Right cardiac atrium (tissue), 5 donors: ENCODE measurements around the gene KANSL1. TPM values are rescaled to one million over a fixed set of nuclear protein-coding genes. Genes with fewer than 3 reads are reported as not detected.
"Not testable (repeated sequence)": the region's sequence is repeated elsewhere in the genome, so short reads cannot be mapped to it uniquely, and the experiment has no call there.

ENCODE experiments used
- ATAC-seq, 2 donors: fragments of 200-7000 bp; cut with Tn5 transposase; one replicate each; pipeline versions ENCODE4 v1.8.0 to v1.9.1; 2020; ENCODE audit warnings: moderate library complexity in 2 of 2, mild to moderate bottlenecking in 1 of 2
- DNase-seq, 3 donors: peaks; one replicate each; pipeline ENCODE4 v3.0.0-alpha.2; 2020
- H3K27ac ChIP-seq: one replicate; pipeline ENCODE4 v1.5.1; 2013; ENCODE audit warnings: mild to moderate bottlenecking, low read length, control low read depth, moderate library complexity
- H3K27me3 ChIP-seq: one replicate; pipeline ENCODE4 v1.6.1; 2013; ENCODE audit not compliant: control insufficient read depth, insufficient read depth
- H3K4me1 ChIP-seq: one replicate; pipeline ENCODE4 v1.6.1; 2013; ENCODE audit warnings: low read length; ENCODE audit not compliant: control insufficient read depth, insufficient read depth
- H3K4me3 ChIP-seq: one replicate; pipeline ENCODE4 v1.5.1; 2013; ENCODE audit warnings: low read length, control low read depth
- H3K9me3 ChIP-seq: one replicate; pipeline ENCODE4 v1.6.1; 2013; ENCODE audit warnings: low read length; ENCODE audit not compliant: control insufficient read depth
- WGBS: extraction: QIAGEN DNeasy Blood & Tissue Kit; methylation state at CpG from one replicate; pipeline ENCODE4 v1.1.7; 2013; 5-methylcytosine and 5-hydroxymethylcytosine counted together
- intact Hi-C, 4 donors: fragments of 100-400 bp; cut with DNase I; formaldehyde crosslinking; loops; one replicate each; pipeline versions ENCODE4 v1.11.0 to v1.14.0; 2022 to 2023
- polyA plus RNA-seq: library from polyadenylated mRNA; stranded (reverse); fragments of 200-250 nt; gene quantifications from one replicate; pipeline ENCODE4 v1.2.3, GENCODE V29; 2013
- total RNA-seq, 4 donors: library from RNA; stranded (reverse); fragmentation: NEBNext Ultra II Directional; extraction: Animal tissue kit (Norgen Biotek cat#: 25700); gene quantifications; one replicate each; pipeline ENCODE4 v1.2.1, GENCODE V29; 2021
- donor health status: healthy with polysubstance abuse.
- donor health status: DM: no; HTN: yes; CAD: no.
- donor health status: DM: no; HTN: no; CAD: no.
- donor health status: DM: no; HTN: yes; CAD: no; lungs with severe emphysema.
- donor health status: DM: yes; HTN: yes; CAD: no.

The KANSL1 gene
- total and polyA plus RNA-seq, 5 donors: 15.9 to 53.8 (median 38.2) TPM

DNA sequence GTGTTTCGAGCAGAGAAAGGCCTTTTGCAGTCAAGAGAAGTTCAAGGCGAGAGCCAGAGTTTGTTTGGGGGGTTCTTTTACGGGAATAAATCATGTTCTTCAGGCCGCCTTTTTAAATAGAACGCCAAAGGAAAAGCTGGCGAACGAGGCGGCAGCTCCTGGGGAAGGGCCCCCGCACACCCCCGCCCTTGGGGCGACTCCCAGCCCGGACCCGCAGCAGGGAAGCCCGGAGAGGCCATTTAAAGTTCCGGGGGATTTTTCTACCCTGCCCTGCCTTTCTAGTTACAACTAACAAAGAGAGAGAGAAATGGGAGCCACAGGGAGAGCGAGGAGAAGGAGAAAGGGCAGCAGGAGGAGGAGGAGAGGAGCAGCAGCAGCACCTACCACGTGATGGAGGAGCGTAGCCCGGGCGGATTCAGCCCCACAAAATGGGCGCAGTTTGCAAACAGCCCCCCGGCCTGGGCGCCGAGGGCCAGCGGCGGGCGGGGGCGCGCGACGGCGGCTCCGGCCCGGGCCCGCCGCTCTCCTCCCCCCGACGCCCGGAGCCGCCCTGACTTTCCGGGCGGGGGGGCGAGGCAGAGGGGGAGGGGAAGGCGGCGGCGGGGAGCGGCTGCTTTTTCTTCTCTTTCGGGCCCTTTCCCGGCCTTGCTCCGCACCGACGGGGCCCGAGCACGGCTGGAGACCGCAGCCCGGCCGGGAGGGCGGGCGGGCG is 634 bp downstream of the KANSL1 start:
- Histone ChIP-seq H3K27me3 (no peaks in the 10 kb centered on the region), H3K27ac (peak overlapping the region; percentile 99), H3K4me3 (peak overlapping the region; percentile 100), H3K9me3 (no peaks in the 10 kb centered on the region), H3K4me1 (peaks cover 4% of the 10 kb centered on the region)
- peak; percentile 76 to 91 (median 87) for DNase-seq
- intact Hi-C loops: loop anchor here (2.0 to 10.0 kb wide), 4 partner anchors 130 to 148 kb away; no protein-coding TSS in a partner anchor
- under 1% methylated on average over 57 of the region's 60 CpGs for WGBS
- ATAC-seq: peak; percentile 55 to 57

DNA sequence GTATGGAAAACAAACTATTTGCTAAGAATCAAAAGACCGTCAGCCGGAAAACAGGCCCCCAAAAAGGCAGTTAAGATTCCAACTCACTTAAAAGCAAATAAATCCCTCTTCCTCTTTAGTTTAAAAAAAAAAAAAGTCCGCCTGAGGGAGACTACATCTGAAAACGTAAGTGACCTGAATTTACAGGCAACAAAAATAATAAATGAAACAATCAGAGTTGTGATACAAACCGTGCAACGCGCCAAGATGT is 1.1 kb downstream of the KANSL1 start:
- Histone ChIP-seq H3K27ac (peak overlapping the region; percentile 99), H3K9me3 (no peaks in the 10 kb centered on the region), H3K27me3 (no peaks in the 10 kb centered on the region), H3K4me1 (peaks cover 4% of the 10 kb centered on the region), H3K4me3 (peak overlapping the region; percentile 100)
- ATAC-seq: no peak
- no peak for DNase-seq
- intact Hi-C loops: loop anchor here (2.0 to 10.0 kb wide), 4 partner anchors 130 to 147 kb away; no protein-coding TSS in a partner anchor
- WGBS: under 1% methylated on average over 7 of the region's 7 CpGs

DNA sequence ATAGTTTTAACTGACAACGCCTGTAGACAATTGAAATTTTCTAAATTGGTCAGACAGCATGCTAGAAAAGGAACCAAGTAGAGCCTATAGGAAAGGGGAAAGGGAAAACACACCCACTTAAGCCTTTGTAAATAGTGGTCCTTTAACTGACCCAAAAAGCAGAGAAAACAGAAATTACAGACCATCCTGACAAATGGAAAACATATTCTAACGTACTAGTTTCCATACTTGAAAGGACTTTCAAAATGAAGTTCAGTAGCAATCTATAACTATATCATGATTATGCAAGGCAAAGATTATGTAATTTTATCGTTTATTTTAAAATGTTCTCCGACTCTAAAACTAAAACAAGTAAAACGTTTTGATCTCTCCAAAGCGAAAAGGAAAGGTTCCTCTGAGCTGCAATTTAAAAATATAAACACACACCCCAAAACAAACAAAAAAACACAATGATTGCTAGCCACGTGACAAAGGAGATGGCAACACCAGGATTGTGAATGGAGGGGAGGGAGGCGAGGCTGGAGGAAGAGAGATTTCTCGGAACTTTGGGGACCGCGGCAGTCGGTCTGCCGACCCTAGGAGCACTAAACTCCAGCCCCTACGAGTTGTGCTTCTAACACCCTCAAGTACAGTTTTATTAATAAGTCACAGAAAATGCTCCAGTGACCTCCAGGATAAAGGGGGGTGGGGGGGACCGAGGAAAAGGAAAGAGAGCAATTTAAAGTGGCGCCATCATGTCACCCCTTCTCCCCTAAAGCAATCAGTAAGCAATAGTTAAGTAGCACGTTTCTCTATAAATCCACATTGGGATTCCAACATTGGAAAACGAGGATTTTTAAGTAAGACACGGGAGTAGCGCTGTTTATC is 1.7 kb downstream of the KANSL1 start:
- intact Hi-C loops: loop anchor here (2.0 to 10.0 kb wide), 4 partner anchors 129 to 147 kb away; no protein-coding TSS in a partner anchor
- no peak for ATAC-seq
- H3K27me3 ChIP-seq: no peaks in the 10 kb centered on the region
- no peaks in the 10 kb centered on the region for H3K9me3 ChIP-seq
- H3K4me3 ChIP-seq: peak overlapping the region; percentile 100
- peaks cover 7% of the 10 kb centered on the region for H3K4me1 ChIP-seq
- peak overlapping the region; percentile 82 for H3K27ac ChIP-seq
- peak in 1 of 3 donors; percentile 48 for DNase-seq
- WGBS: under 1% methylated on average over 20 of the region's 20 CpGs

DNA sequence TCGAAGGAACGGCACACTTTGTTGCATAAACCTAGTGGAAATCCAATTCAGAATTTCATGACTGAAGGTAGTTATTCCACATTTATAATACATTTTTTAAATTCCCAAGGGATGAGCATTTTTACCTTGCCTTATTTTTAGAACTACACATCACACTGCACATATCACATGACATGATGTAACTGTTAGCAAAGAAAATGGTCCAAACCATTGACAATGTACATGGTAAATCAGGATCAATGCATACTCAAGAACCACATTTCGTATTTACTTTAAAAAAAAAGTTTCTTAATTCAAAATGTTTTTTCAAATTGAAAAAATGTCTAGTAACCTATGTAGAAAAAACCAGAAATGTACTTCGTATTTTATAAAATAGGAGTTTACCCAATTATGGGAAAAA is 2.5 kb downstream of the KANSL1 start:
- DNase-seq: no peak
- ATAC-seq: no peak
- 33% methylated on average over 4 of the region's 4 CpGs for WGBS
- Histone ChIP-seq H3K9me3 (no peaks in the 10 kb centered on the region), H3K4me3 (peak overlapping the region; percentile 40), H3K4me1 (peaks cover 7% of the 10 kb centered on the region), H3K27ac (no peak overlapping the region), H3K27me3 (no peaks in the 10 kb centered on the region)
- intact Hi-C loops: loop anchor here in 3 of 4 donors (5.0 to 10.0 kb wide), 3 partner anchors 128 to 146 kb away; no protein-coding TSS in a partner anchor

DNA sequence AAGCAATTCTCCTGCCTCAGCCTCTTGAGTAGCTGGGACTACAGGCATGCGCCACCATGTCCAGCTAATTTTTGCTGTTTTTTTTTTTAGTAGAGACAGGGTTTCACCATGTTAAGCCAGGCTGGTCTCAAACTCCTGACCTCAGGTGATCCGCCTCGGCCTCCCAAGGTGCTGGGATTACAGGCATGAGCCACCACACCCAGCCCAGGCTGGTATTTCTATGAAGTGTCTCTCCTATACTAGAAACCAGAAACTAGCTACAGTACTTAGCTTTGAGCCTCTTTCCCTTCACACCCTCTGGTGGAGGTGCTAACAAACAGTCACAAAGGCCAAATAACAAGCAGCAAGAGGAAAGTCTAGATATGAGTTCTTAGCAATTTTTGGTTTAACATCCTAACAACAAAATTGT is 6.4 kb downstream of the KANSL1 start:
- intact Hi-C loops, H3K27ac ChIP-seq, DNase-seq, H3K27me3 ChIP-seq, H3K9me3 ChIP-seq, H3K4me3 ChIP-seq: not testable (repeated sequence)
- WGBS: 90% methylated on average over 3 of the region's 3 CpGs
- peak; percentile 18 to 60 for ATAC-seq
- peaks cover 14% of the 10 kb centered on the region for H3K4me1 ChIP-seq

DNA sequence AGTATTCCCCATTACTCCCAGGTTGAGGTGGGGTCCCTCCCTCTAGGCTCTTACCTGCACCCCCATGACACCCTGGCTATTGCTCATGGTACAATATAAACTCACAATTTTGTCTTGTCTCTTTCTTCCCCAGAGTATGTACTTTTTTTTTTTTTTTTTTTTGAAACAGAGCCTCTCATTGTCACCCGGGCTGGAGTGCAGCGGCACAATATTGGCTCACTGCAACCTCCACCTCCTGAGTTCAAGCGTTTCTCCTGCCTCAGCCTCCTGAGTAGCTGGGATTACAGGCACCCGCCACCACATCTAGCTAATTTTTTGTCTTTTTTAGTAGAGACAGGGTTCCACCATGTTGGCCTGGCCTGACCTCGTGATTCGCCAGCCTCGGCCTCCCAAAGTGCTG is 8.5 kb downstream of the KANSL1 start:
- Histone ChIP-seq H3K4me3 (no peak overlapping the region), H3K27me3 (no peaks in the 10 kb centered on the region), H3K4me1 (peaks cover 14% of the 10 kb centered on the region), H3K9me3 (no peaks in the 10 kb centered on the region), H3K27ac (no peak overlapping the region)
- ATAC-seq: no peak
- 87% methylated on average over 7 of the region's 7 CpGs for WGBS
- intact Hi-C loops: no loop called here
- no peak for DNase-seq

DNA sequence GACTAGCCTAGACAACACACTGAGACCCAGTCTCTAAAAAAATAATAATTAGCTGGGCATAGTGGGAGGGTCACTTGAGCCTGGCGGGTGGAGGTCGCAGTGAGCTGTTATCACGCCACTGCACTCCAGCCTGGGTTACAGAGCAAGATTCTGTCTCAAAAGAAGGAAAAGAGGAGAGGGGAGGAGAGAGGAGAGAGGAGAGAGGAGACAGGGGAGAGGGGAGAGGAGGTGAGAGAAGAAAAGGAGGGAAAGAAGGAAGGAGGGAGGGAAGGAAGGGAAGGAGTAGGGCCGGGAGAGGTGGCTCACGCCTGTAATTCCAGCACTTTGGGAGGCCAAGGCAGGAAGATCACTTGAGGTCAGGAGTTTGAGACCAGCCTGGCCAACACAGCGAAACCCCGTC is 9.8 kb downstream of the KANSL1 start:
- H3K27me3 ChIP-seq, ATAC-seq, intact Hi-C loops, H3K9me3 ChIP-seq, H3K27ac ChIP-seq, DNase-seq, H3K4me3 ChIP-seq, H3K4me1 ChIP-seq: not testable (repeated sequence)
- 85% methylated on average over 7 of the region's 7 CpGs for WGBS

DNA sequence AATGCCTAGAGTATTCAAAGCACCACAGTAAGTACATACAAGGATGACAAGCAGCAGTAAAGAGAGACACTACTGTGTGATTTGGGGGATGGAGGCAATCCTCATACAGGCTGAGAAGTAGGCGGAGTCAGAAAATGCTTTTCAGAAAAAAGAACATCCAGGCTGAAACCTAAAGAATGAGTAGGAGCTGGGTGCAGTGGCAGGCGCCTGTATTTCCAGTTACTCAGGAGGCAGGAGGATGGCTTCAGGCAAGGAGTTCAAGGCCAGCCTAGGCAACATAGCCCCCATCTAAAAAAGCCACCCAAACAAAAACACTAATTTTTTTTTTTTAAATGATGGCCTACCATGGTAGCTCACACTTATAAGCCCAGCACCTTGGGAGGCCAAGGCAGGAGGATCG is 10.3 kb downstream of the KANSL1 start:
- intact Hi-C loops: no loop called here
- Histone ChIP-seq H3K9me3 (no peaks in the 10 kb centered on the region), H3K4me1 (peaks cover 10% of the 10 kb centered on the region), H3K27ac (no peak overlapping the region), H3K4me3 (no peak overlapping the region), H3K27me3 (no peaks in the 10 kb centered on the region)
- WGBS: 89% methylated on average over 3 of the region's 3 CpGs
- DNase-seq (no peak), ATAC-seq (no peak)

DNA sequence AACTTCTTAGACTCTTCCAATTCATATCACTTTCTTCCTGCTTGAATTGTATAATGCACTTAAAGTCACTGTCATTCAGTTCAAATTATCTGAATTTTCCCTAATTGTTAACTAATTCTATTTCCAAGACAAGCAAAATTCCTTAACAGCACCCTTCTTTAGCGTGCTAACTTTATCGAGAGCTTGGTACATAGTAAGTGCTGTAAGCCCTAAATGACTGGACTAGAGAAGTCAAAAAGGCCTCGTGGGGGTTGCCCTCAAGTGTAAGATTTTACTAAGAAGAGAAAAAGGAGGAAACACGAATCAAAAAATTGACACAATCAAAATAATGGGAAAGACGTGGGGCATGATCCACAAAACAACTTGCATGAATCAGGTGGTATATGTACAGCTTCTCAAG is 11.3 kb downstream of the KANSL1 start:
- 54% methylated on average over 5 of the region's 5 CpGs for WGBS
- no peak for DNase-seq
- no peak overlapping the region for H3K4me3 ChIP-seq
- H3K4me1 ChIP-seq: peaks cover 10% of the 10 kb centered on the region
- H3K27ac ChIP-seq: no peak overlapping the region
- no peaks in the 10 kb centered on the region for H3K9me3 ChIP-seq
- ATAC-seq: no peak
- intact Hi-C loops: no loop called here
- no peaks in the 10 kb centered on the region for H3K27me3 ChIP-seq

DNA sequence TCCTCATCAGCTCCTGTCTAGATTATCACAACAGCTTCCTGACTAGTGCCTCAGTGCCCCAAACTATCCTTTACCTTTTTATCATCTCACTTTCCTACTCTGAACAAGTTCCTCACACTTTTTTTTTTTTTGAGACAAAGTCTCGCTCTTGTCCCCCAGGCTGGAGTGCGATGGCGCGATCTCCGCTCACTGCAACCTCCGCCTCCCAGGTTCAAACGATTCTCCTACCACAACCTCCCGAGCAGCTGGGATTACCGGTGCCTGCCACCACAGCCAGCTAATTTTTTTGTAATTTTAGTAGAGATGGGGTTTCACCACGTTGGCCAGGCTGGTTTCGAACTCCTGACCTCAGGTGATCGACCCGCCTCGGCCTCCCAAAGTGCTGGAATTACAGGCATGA is 11.9 kb downstream of the KANSL1 start:
- H3K4me3 ChIP-seq, intact Hi-C loops, H3K9me3 ChIP-seq, H3K27me3 ChIP-seq, DNase-seq, H3K4me1 ChIP-seq, H3K27ac ChIP-seq, ATAC-seq: not testable (repeated sequence)
- 89% methylated on average over 14 of the region's 14 CpGs for WGBS

DNA sequence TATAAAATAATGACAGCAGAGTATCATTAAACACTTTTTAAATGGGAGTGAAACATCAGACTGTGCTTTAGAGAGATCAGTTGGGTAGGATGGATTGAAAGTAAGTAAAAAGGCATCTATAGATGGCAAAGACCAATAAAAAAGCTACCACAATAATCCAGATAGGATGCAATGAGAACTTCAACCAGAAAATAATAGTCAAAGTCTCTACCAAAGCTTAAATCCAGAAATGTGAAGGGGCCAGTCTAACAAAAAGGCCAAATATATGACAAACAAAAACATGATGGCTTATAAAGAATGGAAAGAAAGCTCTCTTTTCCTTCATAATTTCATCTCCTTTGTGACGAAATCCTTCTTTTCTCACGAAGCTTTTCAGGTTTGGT is 12.3 kb downstream of the KANSL1 start:
- intact Hi-C loops: no loop called here
- H3K27me3 ChIP-seq: no peaks in the 10 kb centered on the region
- no peak for ATAC-seq
- no peak for DNase-seq
- no peaks in the 10 kb centered on the region for H3K9me3 ChIP-seq
- peaks cover 12% of the 10 kb centered on the region for H3K4me1 ChIP-seq
- H3K27ac ChIP-seq: no peak overlapping the region
- 62% methylated on average over 2 of the region's 2 CpGs for WGBS
- H3K4me3 ChIP-seq: no peak overlapping the region
